Stimulated activated CD8-positive, alpha-beta memory T cell treated with anti-CD3 and anti-CD28 coated beads, Interleukin-12 subunit alpha, Interleukin-12 subunit beta, amount 100 ng/mL, for 24 hours (primary cell): Measurements from ENCODE around the gene PLA2G2F.
"Not testable (repeated sequence)": the region's sequence is repeated elsewhere in the genome, so short reads cannot be mapped to it uniquely, and the experiment has no call there.

Experiments
- DNase-seq: peaks from one replicate; pipeline ENCODE4 v3.0.0-alpha.2; 2020; ENCODE audit errors: extremely low read depth

The PLA2G2F gene

DNA sequence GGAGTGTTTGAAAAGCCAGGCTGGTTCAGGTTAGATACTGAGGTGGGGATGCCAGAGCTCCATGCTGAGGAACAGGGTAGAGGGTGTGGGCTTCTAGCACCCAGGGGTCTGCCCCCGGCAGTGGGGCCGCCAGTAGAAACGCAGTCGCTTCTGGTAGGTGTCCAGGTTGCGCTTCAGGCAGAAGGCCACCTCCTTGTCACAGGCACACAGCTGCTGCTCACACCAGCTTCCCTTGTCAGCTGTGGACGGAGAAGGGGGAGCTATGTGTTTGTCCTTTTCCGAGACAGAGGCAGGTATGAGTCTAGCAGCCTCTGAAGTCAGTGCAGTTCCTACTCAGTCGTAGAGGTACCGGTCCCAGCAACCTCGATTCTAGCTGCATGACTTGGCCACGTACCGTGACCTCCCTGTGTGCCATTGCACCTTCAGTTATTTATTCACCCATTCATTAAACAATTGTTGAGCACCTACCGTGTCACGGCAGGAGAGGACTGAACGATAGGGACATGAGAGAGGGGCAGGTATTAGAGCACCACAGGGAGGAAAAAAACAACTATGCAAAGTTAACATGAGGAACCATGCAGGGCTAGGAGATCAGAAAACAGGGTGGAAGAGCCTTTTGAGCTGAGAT, 25.0 kb upstream of the PLA2G2F start:
- no peak for DNase-seq

DNA sequence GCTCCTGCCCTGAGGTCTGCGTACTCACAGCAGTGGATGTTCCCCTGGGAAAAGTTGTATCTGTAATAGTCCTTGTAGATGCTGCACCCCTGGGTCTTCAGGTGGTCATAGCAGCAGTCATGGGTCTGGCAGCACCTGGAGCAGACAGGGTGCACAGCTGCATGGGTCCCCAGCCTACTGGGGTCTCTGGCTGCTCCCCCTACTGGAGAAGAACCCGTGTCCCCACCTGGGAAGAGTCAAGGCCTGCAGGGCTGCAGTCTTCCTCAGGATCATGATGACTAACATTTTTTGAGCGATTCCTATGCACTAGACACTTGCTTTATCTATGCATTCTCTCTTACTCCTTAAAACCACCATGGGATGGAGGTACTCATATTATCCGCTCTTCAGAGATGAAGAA, 23.6 kb upstream of the PLA2G2F start:
- no peak for DNase-seq

- no peak for DNase-seq
Observed at GRCh38 chr1:20115916-20116315, 23.2 kb upstream of the PLA2G2F start.

GRCh38 chr1:20117236-20117635, 21.9 kb upstream of the PLA2G2F start:
- DNase-seq = no peak

- no peak for DNase-seq
Observed at GRCh38 chr1:20119347-20119746, 19.8 kb upstream of the PLA2G2F start, which contains the start of gene PLA2G2D. Gene PLA2G2D (minus strand): TSS chr1:20119536. CDS start chr1:20119498, 38 bp downstream.

- no peak for DNase-seq
Observed at GRCh38 chr1:20120796-20121195, 18.3 kb upstream of the PLA2G2F start.

DNA sequence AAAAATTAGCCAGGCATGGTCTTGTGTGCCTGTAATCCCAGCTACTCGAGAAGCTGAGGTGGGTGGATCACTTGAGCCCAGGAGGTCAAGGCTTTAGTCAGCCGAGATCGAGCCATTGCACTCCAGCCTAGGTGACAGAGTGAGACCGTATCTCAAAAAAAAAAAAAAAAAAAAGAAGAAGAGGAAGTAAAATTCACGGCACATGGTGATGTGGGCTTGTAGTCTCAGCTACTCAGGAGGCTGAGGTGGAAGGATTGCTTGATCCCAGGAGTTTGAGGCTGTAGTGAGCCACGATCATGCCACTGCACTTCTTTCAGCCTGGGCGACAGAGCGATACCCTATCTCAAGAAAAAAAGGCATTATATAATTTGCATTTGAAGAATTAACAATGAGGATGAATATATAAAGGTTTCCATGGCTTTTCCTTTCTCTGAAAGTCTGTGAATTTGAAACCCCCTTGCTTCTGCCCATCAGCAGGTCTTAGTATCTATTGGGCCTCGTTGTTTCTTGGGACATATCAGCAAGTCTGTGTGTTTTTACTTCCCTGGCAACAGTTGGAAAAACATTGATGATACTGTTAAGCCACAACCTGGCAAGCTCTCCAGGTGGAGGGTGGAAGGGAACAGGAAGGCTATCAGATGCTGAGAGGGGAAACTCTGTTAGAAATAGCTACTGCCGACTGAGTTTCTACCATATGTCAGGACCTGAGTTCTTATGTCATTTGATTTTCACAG, 15.2 kb upstream of the PLA2G2F start:
- no peak for DNase-seq

DNA sequence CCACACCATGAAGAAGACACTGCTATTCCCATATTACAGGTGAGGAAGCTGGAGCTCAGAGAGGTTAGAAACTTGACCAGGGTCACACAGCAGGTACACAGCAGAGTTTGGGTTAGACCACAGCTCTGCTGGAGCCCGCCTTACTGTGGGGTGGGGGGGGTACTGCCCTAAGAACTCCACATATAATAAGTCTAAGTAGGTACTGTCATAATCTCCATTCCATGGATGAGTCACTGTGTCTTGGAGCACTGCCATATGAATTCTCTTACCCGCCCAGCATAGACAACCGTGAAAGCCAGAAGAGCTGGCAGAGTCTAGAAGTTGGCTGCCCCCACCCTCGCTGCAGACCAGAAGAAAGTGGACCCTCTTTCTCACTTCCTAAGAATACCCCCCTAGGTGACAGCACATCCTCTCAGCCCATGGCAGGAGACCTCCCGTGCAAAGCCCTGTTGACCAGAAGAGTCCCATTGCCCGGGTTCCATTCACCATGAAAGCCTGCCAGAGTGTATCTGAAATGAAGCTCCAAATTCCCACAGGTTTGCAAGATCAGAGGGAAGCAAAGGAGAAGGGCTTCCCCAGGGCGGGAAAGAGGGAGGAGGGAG, 14.6 kb upstream of the PLA2G2F start:
- DNase-seq = no peak

GRCh38 chr1:20125100-20125499, 14.0 kb upstream of the PLA2G2F start:
- no peak for DNase-seq

GRCh38 chr1:20126041-20126805, 12.9 kb upstream of the PLA2G2F start:
- DNase-seq = no peak

DNA sequence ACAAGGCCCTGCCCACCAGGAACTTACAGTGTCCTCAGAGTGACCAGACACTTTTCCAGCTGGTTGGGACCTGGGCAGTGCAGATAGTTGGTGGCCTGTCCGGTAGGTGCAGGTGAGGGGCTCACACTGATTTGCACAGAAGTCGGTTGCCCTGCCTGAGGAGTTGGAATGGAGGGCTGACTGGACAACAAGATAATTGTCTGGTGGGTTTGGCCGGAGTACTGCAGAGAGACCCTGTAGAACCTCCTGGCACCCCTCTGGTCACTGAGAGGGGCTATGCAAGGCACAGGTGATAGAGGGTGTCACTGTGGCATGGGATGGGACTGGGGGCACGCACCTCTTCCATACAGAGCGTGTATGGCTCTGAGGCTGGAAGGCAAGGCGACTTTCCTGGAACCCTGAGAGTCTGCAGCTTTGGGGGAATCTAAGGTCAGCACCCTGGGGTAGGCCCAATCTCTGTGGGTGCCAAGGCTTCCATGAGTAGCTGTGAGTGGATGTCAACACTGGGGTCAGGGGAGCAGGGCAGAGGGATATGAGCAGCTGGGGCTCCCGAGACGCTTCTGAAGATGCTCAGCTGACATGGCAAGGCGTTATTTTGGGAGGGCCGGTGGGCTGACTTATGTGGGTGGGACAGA, 12.2 kb upstream of the PLA2G2F start:
- DNase-seq = no peak

DNA sequence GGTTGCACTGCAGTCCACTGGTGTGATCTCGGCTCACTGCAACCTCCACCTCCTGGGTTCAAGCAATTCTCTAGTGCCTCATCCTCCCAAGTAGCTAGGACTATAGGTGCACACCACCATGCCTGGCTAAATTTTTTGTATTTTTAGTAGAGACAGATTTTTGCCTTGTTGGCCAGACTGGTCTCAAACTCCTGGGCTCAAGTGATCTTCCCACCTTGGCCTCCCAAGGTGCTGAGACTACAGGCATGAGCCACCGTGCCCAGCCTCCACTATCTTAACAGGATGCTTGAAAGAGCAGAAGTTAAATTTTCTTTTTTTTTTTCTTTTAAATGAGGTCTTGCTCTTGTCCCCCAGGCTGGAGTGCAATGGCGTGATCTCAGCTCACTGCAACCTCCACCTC, 8.6 kb upstream of the PLA2G2F start:
- not testable (repeated sequence) for DNase-seq

- DNase-seq = no peak
Observed at GRCh38 chr1:20134995-20135394, 4.1 kb upstream of the PLA2G2F start.

DNA sequence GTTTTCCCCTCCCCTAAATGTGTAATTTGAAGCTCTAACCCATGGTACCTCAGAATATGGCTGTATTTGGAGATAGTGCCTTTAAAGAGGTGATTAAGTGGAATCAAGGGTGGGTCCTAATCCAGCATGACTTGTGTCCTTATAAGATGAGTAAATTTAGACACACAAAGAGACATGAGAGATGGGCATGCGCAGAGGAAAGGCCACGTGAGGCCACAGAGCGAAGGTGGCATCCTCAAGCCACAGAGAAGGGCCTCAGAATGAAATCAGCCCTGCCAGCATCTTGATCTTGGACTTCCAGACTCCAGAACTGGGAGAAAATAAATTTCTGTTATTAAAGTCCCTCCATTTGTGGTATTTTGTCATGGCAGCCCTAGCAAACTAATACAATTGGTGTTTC, 2.9 kb upstream of the PLA2G2F start:
- DNase-seq = no peak

DNA sequence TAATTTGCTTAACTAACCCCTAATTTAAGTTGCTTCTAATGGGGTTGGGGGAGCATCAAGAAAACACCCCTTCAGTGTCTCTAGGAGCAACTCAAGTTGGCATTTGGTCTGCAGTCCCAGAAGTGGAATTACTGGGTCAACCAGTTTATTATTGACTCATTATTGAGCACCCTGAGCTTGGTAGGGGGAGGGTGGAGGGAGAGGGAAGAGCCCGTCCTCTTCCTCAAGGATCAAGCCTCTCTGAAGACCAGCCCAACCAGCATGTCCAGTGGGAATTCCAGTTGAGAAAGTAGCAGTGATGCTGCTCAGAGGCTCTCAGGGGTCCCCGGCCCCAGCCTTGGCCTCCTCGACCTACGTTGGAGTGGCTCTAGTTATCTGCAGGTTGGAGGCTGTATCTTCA, 2.1 kb upstream of the PLA2G2F start:
- DNase-seq = no peak

DNA sequence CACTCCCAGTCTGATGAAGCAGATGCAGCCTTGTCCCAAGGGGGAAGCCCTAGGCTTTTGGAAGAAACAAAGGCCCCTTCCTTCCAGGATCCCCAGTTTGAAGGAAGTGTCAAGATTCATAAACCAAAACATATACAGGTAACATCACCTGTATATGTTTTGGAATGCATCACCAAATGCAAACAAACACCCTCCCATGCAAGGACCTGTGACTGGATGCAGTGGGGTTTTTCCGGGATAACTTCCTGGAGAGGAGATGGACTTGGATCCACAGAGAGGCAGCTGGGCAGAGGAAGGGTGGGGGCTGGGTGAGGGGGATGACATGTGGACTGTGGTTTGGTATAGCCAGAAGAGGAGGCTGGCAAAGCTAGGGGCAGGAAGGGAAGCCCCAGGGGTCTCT, 1.5 kb upstream of the PLA2G2F start:
- no peak for DNase-seq

DNA sequence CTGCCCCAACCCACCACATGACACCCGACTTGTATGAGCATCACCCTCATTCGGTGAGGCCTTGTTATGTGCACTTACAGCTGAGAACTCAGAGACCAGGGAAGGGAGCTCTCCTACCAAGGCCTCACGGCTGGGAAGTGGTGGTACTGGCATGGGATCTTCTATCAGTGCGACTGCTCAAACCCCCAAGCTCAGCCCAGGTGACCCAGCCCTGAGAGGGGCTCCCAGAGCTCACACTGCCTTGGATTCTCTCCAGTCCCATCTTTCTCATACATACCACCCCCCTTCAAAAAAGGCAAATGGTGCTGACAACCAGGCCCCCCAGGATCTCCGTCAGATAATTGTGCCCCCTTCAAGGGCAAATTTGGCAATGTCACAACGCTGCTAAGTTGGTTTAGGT, 777 bp upstream of the PLA2G2F start:
- no peak for DNase-seq

DNA sequence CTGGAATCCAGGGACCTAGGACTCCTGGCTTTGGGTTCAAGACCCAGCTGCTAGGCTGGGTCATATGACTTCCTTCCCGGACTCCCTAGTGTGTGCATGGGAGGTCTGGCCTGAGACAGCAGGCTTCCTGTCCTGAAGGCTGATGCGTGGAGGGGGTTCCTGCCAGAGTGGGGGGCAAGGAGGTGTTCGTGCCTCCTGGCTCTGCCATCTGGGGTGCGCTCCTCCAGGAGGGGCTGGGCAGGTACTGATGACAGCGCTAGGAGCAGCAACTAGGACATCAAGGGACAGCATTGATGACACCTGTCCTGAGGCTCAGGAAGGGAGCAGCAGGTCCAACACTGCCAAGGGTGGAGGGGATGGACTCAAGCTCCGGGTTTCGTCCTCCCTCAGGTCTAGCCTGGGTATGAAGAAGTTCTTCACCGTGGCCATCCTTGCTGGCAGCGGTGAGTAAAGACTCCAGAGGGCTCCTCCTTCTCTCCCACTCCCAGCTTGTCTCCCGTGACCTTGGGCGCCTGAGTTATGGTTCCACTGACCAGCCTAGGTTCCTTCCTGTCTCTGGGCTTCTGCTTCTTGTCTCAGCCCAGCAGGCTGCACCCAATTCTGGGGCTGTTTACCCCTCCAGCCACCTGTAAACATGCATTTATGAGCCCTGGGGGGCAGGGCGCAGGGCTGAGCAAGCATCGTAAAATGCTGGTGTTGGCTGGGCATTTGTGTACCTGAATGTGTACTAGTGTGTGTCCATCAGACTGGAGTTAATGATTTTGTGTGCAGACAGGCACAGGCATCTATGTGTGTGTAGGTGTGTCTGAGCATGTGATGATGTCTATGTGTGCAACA, 871 bp downstream of the PLA2G2F start:
- DNase-seq = no peak

GRCh38 chr1:20141001-20141400, 1.9 kb downstream of the PLA2G2F start:
- DNase-seq = no peak

DNA sequence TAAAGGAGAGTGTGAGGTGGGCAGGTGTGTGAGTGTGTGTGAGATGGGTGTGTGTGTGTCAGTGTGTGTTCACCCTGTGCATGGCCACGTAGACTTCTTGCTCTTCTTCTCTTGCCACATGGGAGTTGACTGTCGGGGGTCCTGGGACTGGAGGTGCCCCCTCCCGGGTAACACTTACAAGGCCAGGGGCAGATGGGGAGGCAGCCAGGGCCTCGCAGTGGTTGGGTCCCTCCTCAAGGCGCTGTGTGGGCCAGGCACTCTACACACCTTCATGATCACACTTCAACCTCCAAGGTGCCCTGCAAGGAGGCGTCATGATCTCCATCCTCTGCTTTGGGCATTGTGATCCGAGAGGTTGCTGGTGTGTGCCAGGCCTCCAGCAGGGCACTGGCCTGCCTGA, 2.3 kb downstream of the PLA2G2F start:
- no peak for DNase-seq
